Natural killer cell (primary cell): ENCODE measurements around the gene CAV3. TPM values are rescaled to one million over a fixed set of nuclear protein-coding genes. Genes with fewer than 3 reads are reported as not detected.

Source experiments
- ATAC-seq, 3 donors: fragments of 150-1000 bp in 2 of 3; fragments of 200-7000 bp in 1 of 3; cut with Tn5 transposase; 1 replicate in 1 of 3; 2 replicates in 2 of 3; pipeline ENCODE4 v1.10.0; 2021; ENCODE audit warnings: mild to moderate bottlenecking in 2 of 3, moderate library complexity in 2 of 3
- DNase-seq, 2 donors: peaks; one replicate each; pipeline versions ENCODE4 v3.0.0 to v3.0.0-alpha.2; 2013 to 2021; ENCODE audit warnings: mixed read lengths in 1 of 2
- H3K27ac ChIP-seq: one replicate; pipeline ENCODE4 v1.5.1; 2013; ENCODE audit warnings: mild to moderate bottlenecking, low read length
- H3K27me3 ChIP-seq: one replicate; pipeline ENCODE4 v1.6.1; 2013; ENCODE audit warnings: low read length; ENCODE audit not compliant: control insufficient read depth, insufficient read depth
- H3K36me3 ChIP-seq: one replicate; pipeline ENCODE4 v1.6.1; 2013; ENCODE audit warnings: low read length; ENCODE audit not compliant: control insufficient read depth, insufficient read depth
- H3K4me1 ChIP-seq: one replicate; pipeline ENCODE4 v1.6.1; 2013; ENCODE audit warnings: low read length; ENCODE audit not compliant: control insufficient read depth, insufficient read depth
- H3K4me3 ChIP-seq: one replicate; pipeline ENCODE4 v1.5.1; 2013; ENCODE audit warnings: low read length
- H3K9me3 ChIP-seq: one replicate; pipeline ENCODE4 v1.6.1; 2013; ENCODE audit warnings: low read length; ENCODE audit not compliant: control insufficient read depth, insufficient read depth
- H3K27ac Mint-ChIP-seq, 2 donors: one replicate each; pipeline ENCODE4 v1.8.0; 2022; ENCODE audit warnings: mild to moderate bottlenecking in 2 of 2, mixed read lengths in 2 of 2, moderate library complexity in 1 of 2
- H3K27me3 Mint-ChIP-seq, 2 donors: one replicate each; pipeline ENCODE4 v1.8.0; 2022; ENCODE audit warnings: low read depth in 2 of 2, mixed read lengths in 2 of 2
- H3K36me3 Mint-ChIP-seq: one replicate; pipeline ENCODE4 v1.8.0; 2022; ENCODE audit warnings: mixed read lengths
- H3K4me1 Mint-ChIP-seq, 2 donors: one replicate each; pipeline ENCODE4 v1.8.0; 2022; ENCODE audit warnings: mixed read lengths in 2 of 2
- H3K4me3 Mint-ChIP-seq: one replicate; pipeline ENCODE4 v1.8.0; 2022; ENCODE audit warnings: mild to moderate bottlenecking, moderate library complexity, mixed read lengths
- H3K9me3 Mint-ChIP-seq, 2 donors: one replicate each; pipeline ENCODE4 v1.8.0; 2022; ENCODE audit warnings: mixed read lengths in 2 of 2
- WGBS: methylation state at CpG from one replicate; pipeline ENCODE4 v1.1.7; 2013; ENCODE audit warnings: missing lambda C conversion rate; ENCODE audit not compliant: insufficient coverage; 5-methylcytosine and 5-hydroxymethylcytosine counted together
- intact Hi-C: fragments of 100-400 bp; cut with micrococcal nuclease; formaldehyde crosslinking; loops from one replicate; pipeline ENCODE4 v1.14.2; 2022
- total RNA-seq, 4 donors: library from RNA; stranded (reverse); fragments of 120-200 nt in 1 of 4; gene quantifications; one replicate each; pipeline versions ENCODE4 v1.2.3 to v1.2.4, GENCODE V29; 2013 to 2022
- TF ChIP-seq, protein P1 (sequence below): fragments of 200-600 bp; IDR thresholded peaks from one replicate; pipeline ENCODE4 v1.8.0; 2022; ENCODE audit warnings: antibody characterized with exemption

CAV3 gene
- total RNA-seq, 3 donors from 2014 or later (not counting 1 experiment from before 2014, with no cell fraction given), result not detected

DNA sequence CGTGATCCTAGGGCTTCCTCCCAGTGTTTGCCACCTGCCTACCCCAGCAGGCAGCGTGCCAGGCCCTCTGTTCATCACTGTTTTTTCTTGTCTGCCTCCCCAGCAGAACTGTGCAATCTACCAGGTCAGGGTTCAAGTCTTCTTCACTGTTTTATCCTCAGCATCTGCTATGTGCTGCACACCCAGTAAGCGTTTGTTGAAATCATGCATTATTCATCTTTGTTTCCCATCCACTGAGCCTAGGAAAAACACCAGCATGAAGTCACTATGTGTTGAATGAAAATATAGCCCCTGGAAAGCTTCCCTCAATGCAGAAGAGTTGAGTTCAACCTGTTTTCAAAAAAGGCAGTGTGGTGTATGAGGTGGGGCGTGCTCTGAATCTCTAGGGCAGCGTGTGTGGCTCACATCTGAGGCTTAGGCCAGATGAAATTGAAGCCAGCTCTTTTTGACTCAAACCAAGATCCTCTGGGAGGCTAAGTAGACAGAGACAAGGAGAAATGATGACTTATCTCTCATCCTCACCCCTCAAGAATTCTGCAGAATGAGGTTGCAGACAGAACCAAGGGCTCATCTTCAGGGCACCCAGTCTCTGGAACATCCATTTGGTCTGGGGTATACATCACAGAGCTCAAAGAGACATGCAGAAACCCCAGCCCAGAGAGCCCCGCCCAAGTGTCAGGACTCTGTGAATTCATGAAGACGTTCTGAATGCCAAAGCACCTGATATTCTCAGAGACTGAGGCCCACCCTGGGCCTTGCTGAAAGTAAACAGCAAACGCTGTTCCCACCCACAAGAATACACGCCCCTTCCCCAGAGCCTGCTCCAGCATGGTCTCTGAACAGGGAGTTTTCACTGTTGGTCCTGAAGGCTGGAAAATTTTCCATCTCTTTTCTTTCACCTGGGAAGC lies 5.7 kb upstream of the CAV3 start:
- DNase-seq (no peak), ATAC-seq (no peak)
- TF ChIP-seq, protein P1, sequence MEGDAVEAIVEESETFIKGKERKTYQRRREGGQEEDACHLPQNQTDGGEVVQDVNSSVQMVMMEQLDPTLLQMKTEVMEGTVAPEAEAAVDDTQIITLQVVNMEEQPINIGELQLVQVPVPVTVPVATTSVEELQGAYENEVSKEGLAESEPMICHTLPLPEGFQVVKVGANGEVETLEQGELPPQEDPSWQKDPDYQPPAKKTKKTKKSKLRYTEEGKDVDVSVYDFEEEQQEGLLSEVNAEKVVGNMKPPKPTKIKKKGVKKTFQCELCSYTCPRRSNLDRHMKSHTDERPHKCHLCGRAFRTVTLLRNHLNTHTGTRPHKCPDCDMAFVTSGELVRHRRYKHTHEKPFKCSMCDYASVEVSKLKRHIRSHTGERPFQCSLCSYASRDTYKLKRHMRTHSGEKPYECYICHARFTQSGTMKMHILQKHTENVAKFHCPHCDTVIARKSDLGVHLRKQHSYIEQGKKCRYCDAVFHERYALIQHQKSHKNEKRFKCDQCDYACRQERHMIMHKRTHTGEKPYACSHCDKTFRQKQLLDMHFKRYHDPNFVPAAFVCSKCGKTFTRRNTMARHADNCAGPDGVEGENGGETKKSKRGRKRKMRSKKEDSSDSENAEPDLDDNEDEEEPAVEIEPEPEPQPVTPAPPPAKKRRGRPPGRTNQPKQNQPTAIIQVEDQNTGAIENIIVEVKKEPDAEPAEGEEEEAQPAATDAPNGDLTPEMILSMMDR, result no peak
- H3K36me3 Mint-ChIP-seq, result no peaks in the 10 kb centered on the region
- no peaks in the 10 kb centered on the region for H3K36me3 ChIP-seq
- H3K27me3 ChIP-seq, result no peaks in the 10 kb centered on the region
- no peaks in the 10 kb centered on the region for H3K4me1 Mint-ChIP-seq
- no peaks in the 10 kb centered on the region for H3K9me3 Mint-ChIP-seq
- peaks cover 0 to 4% of the 10 kb centered on the region in 2 donors for H3K27me3 Mint-ChIP-seq
- peaks cover 5% of the 10 kb centered on the region for H3K9me3 ChIP-seq
- no peak overlapping the region for H3K4me3 Mint-ChIP-seq
- no peaks in the 10 kb centered on the region for H3K4me1 ChIP-seq
- intact Hi-C loops, result no loop called here
- H3K4me3 ChIP-seq, result no peak overlapping the region
- no peak overlapping the region for H3K27ac Mint-ChIP-seq
- no peak overlapping the region for H3K27ac ChIP-seq
- 86% methylated on average over 9 of the region's 9 CpGs for WGBS

DNA sequence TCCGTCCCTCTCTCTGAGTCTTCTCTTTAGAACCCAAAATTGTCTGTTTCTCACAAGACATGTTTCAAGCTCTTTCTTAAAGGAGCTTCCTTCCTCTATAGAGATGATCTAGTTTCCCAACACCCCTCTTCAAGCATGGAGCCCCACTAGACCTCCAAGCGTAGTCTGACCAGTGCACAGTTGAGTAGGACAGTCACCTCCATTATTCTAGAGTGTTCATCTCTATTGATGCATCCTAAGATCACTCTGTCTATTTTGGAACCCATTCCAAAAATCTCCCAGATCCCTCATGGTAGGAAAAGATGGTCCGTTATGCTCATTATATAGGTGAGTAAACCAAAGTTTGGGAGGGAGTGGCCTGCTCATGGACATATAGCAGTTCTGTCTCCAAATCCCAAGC lies 4.1 kb upstream of the CAV3 start:
- H3K4me3 Mint-ChIP-seq, result no peak overlapping the region
- H3K27ac Mint-ChIP-seq, result no peak overlapping the region
- no peaks in the 10 kb centered on the region for H3K9me3 Mint-ChIP-seq
- Histone ChIP-seq H3K27ac (no peak overlapping the region), H3K9me3 (peaks cover 5% of the 10 kb centered on the region), H3K27me3 (no peaks in the 10 kb centered on the region), H3K4me3 (no peak overlapping the region), H3K4me1 (no peaks in the 10 kb centered on the region), H3K36me3 (no peaks in the 10 kb centered on the region)
- 100% methylated on average over 2 of the region's 3 CpGs for WGBS
- no peaks in the 10 kb centered on the region for H3K4me1 Mint-ChIP-seq
- no peaks in the 10 kb centered on the region for H3K36me3 Mint-ChIP-seq
- DNase-seq (no peak), ATAC-seq (no peak)
- H3K27me3 Mint-ChIP-seq, result no peaks in the 10 kb centered on the region
- TF ChIP-seq, protein P1, result no peak
- intact Hi-C loops, result no loop called here

DNA sequence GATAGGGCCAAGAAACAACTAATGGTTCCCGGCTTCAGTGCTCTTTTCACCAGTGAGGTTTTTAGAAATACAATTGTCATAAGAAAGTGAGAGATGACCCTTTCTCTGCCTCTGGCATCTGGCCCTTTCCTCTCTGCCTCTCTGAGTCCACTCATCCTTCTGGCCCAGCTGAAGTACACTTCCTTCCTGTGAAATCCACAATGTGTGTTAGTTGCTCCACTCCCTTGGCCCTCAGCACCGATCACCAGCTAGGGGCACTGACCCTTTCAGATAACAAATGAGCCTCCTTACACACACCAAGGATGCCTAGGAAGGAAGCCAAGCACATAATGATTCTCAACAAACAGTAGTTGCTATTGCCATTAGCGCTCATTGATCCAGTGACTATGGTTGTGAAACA lies 2.9 kb upstream of the CAV3 start:
- intact Hi-C loops, result no loop called here
- no peak overlapping the region for H3K4me3 ChIP-seq
- H3K27me3 Mint-ChIP-seq, result no peaks in the 10 kb centered on the region
- no peak overlapping the region for H3K4me3 Mint-ChIP-seq
- ATAC-seq (no peak), DNase-seq (no peak)
- no peaks in the 10 kb centered on the region for H3K4me1 ChIP-seq
- TF ChIP-seq, protein P1, result no peak
- H3K36me3 ChIP-seq, result no peaks in the 10 kb centered on the region
- no peak overlapping the region for H3K27ac ChIP-seq
- no peaks in the 10 kb centered on the region for H3K27me3 ChIP-seq
- 70% methylated on average over 3 of the region's 3 CpGs for WGBS
- no peak overlapping the region for H3K27ac Mint-ChIP-seq
- H3K9me3 ChIP-seq, result peaks cover 5% of the 10 kb centered on the region
- H3K4me1 Mint-ChIP-seq, result no peaks in the 10 kb centered on the region
- no peaks in the 10 kb centered on the region for H3K36me3 Mint-ChIP-seq
- H3K9me3 Mint-ChIP-seq, result no peaks in the 10 kb centered on the region

DNA sequence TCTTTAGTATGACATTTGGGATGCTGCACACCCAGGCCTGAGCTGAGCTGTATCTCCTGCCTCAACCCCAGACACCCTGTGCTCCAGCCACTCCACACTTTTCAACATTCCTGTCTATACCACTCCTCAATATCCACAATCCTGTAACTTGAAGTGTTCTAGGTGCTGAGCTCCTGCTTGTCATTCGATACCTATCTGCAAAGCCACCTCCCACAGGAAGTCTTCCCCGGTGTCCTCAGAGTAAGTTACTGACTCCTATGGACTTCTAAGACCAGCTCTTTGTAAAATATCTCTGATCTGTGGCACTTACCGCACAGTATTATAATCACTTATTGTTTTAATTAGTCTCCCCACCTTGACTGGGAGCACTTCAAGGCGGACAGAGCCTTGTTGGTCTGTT lies 1.2 kb upstream of the CAV3 start:
- Mint-ChIP-seq H3K4me1 (no peaks in the 10 kb centered on the region), H3K27ac (no peak overlapping the region), H3K9me3 (no peaks in the 10 kb centered on the region), H3K36me3 (no peaks in the 10 kb centered on the region), H3K27me3 (no peaks in the 10 kb centered on the region), H3K4me3 (no peak overlapping the region)
- no peaks in the 10 kb centered on the region for H3K36me3 ChIP-seq
- no peak for ATAC-seq
- intact Hi-C loops, result no loop called here
- no peak overlapping the region for H3K27ac ChIP-seq
- H3K9me3 ChIP-seq, result no peaks in the 10 kb centered on the region
- H3K4me1 ChIP-seq, result no peaks in the 10 kb centered on the region
- no peaks in the 10 kb centered on the region for H3K27me3 ChIP-seq
- no peak overlapping the region for H3K4me3 ChIP-seq
- DNase-seq, result no peak
- 78% methylated on average over 4 of the region's 4 CpGs for WGBS
- TF ChIP-seq, protein P1, result no peak
